Psoas muscle (tissue), 8 donors: Measurements from ENCODE around the gene POM121. TPM values are rescaled to one million over a fixed set of nuclear protein-coding genes. Genes with fewer than 3 reads are reported as not detected.
A peak's percentile ranks its signal among the peaks of the same experiment; 100 is the strongest.
"Not testable (repeated sequence)": the region's sequence is repeated elsewhere in the genome, so short reads cannot be mapped to it uniquely, and the experiment has no call there.

Source experiments
- ATAC-seq, 4 donors: fragments of 200-7000 bp; cut with Tn5 transposase; one replicate each; pipeline ENCODE4 v1.9.1; 2020; ENCODE audit warnings: moderate library complexity in 3 of 4, mild to moderate bottlenecking in 2 of 4
- DNase-seq, 2 donors: peaks; one replicate each; pipeline ENCODE4 v3.0.0-alpha.2; 2020
- H3K27ac ChIP-seq: fragments of 200-600 bp; one replicate; pipeline ENCODE4 v1.8.0; 2022
- H3K27me3 ChIP-seq, 3 donors: fragments of 200-600 bp in 1 of 3; one replicate each; pipeline versions ENCODE4 v1.6.1 to v1.8.0; 2013 to 2022; ENCODE audit warnings: low read length in 2 of 3, mild to moderate bottlenecking in 2 of 3, moderate library complexity in 1 of 3; ENCODE audit not compliant: insufficient read depth in 3 of 3
- H3K36me3 ChIP-seq, 2 donors: fragments of 200-600 bp in 1 of 2; one replicate each; pipeline versions ENCODE4 v1.6.1 to v1.8.0; 2013 to 2022; ENCODE audit warnings: low read depth in 1 of 2, mild to moderate bottlenecking in 1 of 2, moderate library complexity in 1 of 2; ENCODE audit not compliant: insufficient read depth in 1 of 2
- H3K4me1 ChIP-seq: fragments of 200-600 bp; one replicate; pipeline ENCODE4 v1.8.0; 2022
- H3K4me3 ChIP-seq: fragments of 200-600 bp; one replicate; pipeline ENCODE4 v1.8.0; 2022; ENCODE audit warnings: mild to moderate bottlenecking
- H3K9me3 ChIP-seq: fragments of 200-600 bp; one replicate; pipeline ENCODE4 v1.8.0; 2022
- WGBS, 3 donors: extraction: QIAGEN DNeasy Blood & Tissue Kit; methylation state at CpG; one replicate each; pipeline versions ENCODE4 v1.1.6 to v1.1.7; 2013; 5-methylcytosine and 5-hydroxymethylcytosine counted together
- intact Hi-C, 2 donors: fragments of 100-400 bp; cut with DNase I; formaldehyde crosslinking; loops; one replicate each; pipeline versions ENCODE4 v1.11.0 to v1.14.2; 2022
- polyA plus RNA-seq, 3 donors: library from polyadenylated mRNA; stranded (reverse); fragments of 200-250 nt; gene quantifications; one replicate each; pipeline ENCODE4 v1.2.3, GENCODE V29; 2013
- total RNA-seq, 4 donors: library from RNA; stranded (reverse); fragmentation: NEBNext Ultra II Directional in 2 of 4; extraction: Animal tissue kit (Norgen Biotek cat#: 25700) in 2 of 4; gene quantifications; one replicate each; pipeline versions ENCODE4 v1.2.1 to v1.2.4, GENCODE V29; 2021 to 2023
- donor health status: healthy with polysubstance abuse.
- donor health status: DM: no; HTN: no; CAD: no; lungs with moderate emphysema.
- donor health status: Bipolar disorder and iron deficiency.
- donor health status: healthy.
- donor health status: DM: yes; HTN: yes; CAD: no.
- donor health status: DM: no; HTN: no; CAD: no.
- donor health status: DM: no; HTN: no; CAD: no.
- donor health status: DM: yes; HTN: yes; CAD: no.

POM121 gene
- total and polyA plus RNA-seq, 7 donors, result 8.0 to 28.1 (median 18.0) TPM

DNA sequence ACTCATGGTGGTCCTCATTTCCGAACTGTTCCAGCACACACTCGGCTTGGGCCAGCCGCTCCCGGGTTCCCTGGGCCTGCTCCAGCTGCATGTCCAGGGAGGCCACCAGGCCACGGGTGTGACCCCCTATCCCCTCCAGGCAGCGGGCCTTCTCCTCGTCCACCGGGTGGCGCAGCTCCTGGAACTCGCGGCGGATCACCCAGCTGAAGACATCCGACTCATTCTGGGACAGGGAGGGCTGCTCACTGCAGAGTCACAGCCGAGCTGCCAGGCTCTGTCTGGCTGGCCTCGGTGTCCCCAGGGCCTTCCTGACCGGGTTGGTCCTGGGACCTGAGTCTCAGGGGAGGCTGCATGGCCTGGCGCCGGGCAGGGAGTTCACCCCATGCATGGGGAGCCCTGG lies 35.1 kb downstream of the POM121 start:
- H3K4me1 ChIP-seq, DNase-seq, H3K4me3 ChIP-seq, intact Hi-C loops, H3K27ac ChIP-seq, H3K36me3 ChIP-seq, H3K9me3 ChIP-seq, H3K27me3 ChIP-seq: not testable (repeated sequence)
- ATAC-seq, result peak; percentile 27 to 71 (median 59)
- WGBS, 3 donors, result 49 to 86% (median 69%) methylated on average over 1 to 4 of the region's 18 CpGs

DNA sequence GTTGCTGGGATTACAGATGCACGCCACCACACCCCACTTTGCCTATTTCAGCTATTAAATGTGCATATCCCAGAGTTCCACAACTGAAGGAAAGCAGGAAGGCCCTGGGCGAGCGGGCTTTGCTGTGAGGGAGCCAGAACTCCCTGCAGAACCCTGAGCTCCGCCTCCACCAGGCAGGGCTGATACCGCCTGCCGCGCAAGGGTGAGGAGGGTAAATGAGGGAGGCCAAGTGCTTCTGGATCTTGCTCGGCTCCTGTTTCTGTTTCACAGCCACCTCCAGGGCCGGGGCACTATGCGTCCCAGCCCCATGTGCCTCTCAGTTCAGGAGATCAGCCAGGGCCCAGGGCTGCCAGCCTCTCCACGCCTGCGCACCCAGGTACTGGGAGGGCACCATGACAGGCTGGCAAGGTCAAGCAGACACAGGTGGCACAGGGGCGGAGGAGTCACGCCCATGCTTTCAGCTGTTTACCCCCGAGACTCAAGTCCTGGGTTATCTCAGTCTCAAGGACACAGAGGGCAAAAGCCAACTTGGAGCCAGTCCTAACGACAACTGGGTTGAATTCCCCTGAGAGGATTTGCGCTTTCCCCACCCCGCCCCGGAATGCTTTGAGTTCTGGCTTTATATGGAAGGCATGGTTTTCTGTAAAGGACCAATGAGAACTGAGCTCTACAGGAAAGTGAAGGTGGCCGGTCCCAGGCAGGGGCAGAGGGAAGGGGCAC lies 35.9 kb downstream of the POM121 start:
- no CpG with 5 or more reads among the region's 20 CpGs for WGBS, 3 donors
- H3K4me1 ChIP-seq, H3K27ac ChIP-seq, H3K9me3 ChIP-seq, H3K4me3 ChIP-seq, DNase-seq, H3K36me3 ChIP-seq, intact Hi-C loops, H3K27me3 ChIP-seq: not testable (repeated sequence)
- ATAC-seq, result peak; percentile 86 to 89 (median 86)

GRCh38 chr7:72961346-72961650 lies 36.4 kb downstream of the POM121 start:
- H3K9me3 ChIP-seq, H3K27me3 ChIP-seq, intact Hi-C loops, DNase-seq, H3K27ac ChIP-seq, H3K36me3 ChIP-seq, H3K4me3 ChIP-seq, H3K4me1 ChIP-seq: not testable (repeated sequence)
- ATAC-seq, result peak; percentile 29 to 56 (median 38)
- WGBS, 3 donors, result no CpG with 5 or more reads among the region's 9 CpGs

GRCh38 chr7:72963056-72963455 lies 38.2 kb downstream of the POM121 start:
- 66 to 77% (median 69%) methylated on average over 2 to 4 of the region's 8 CpGs for WGBS, 3 donors
- H3K4me1 ChIP-seq, H3K27ac ChIP-seq, DNase-seq, ATAC-seq, H3K27me3 ChIP-seq, H3K9me3 ChIP-seq, intact Hi-C loops, H3K36me3 ChIP-seq, H3K4me3 ChIP-seq: not testable (repeated sequence)

GRCh38 chr7:72965186-72965975 lies 40.5 kb downstream of the POM121 start:
- H3K9me3 ChIP-seq, H3K27ac ChIP-seq, H3K4me1 ChIP-seq, intact Hi-C loops, ATAC-seq, H3K36me3 ChIP-seq, DNase-seq, H3K27me3 ChIP-seq, H3K4me3 ChIP-seq: not testable (repeated sequence)
- no CpG with 5 or more reads among the region's 31 CpGs for WGBS, 3 donors

- H3K27me3 ChIP-seq, H3K27ac ChIP-seq, H3K9me3 ChIP-seq, H3K4me3 ChIP-seq, H3K36me3 ChIP-seq, H3K4me1 ChIP-seq, intact Hi-C loops: not testable (repeated sequence)
- WGBS, 3 donors, result 79 to 94% (median 81%) methylated on average over 2 of the region's 3 CpGs
- ATAC-seq (peak in 1 of 4 donors; percentile 22), DNase-seq (peak; percentile 7 to 35)
Measured at GRCh38 chr7:72966892-72967291, 42.0 kb downstream of the POM121 start.

- DNase-seq (peak; percentile 2 to 22), ATAC-seq (peak in 3 of 4 donors; percentile 29 to 45 (median 30))
- H3K4me3 ChIP-seq, H3K36me3 ChIP-seq, H3K9me3 ChIP-seq, H3K27me3 ChIP-seq, H3K27ac ChIP-seq, intact Hi-C loops, H3K4me1 ChIP-seq: not testable (repeated sequence)
- 33 to 63% (median 59%) methylated on average over 5 to 11 of the region's 36 CpGs for WGBS, 3 donors
Measured at GRCh38 chr7:72968980-72969516, 44.2 kb downstream of the POM121 start, which contains the start of gene TRIM74. TSS of gene TRIM74 (minus strand) at chr7:72969466. CDS start at chr7:72966157, 3,309 bp downstream.

DNA sequence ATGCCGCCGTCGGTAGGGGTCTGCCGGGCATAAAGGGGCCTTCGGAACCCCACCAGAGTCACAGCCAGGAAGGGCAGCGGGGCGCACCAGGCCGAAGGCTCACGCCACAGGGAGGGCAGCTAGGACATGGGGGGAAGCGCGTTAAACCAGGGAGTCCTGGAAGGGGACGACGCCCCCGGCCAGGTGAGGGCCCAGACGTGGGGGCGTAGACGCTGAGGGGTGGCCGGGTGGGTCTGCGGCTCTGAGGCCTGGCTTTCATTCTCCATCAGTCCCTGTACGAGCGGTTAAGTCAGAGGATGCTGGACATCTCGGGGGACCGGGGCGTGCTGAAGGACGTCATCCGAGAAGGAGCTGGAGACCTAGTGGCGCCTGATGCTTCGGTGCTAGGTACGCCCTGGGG lies 44.8 kb downstream of the POM121 start:
- H3K27ac ChIP-seq, H3K4me1 ChIP-seq, H3K9me3 ChIP-seq, H3K27me3 ChIP-seq, intact Hi-C loops, H3K36me3 ChIP-seq, H3K4me3 ChIP-seq: not testable (repeated sequence)
- ATAC-seq, result peak in 2 of 4 donors; percentile 7 to 13
- WGBS, 3 donors, result 41 to 48% methylated on average over 8 to 18 of the region's 29 CpGs; no CpG with 5 or more reads in 1 of the 3 donors
- peak; percentile 4 to 7 for DNase-seq

- H3K4me1 ChIP-seq, DNase-seq, H3K9me3 ChIP-seq, H3K27ac ChIP-seq, ATAC-seq, H3K36me3 ChIP-seq, intact Hi-C loops, H3K4me3 ChIP-seq, H3K27me3 ChIP-seq: not testable (repeated sequence)
- WGBS, 3 donors, result no CpG with 5 or more reads among the region's 6 CpGs
Measured at GRCh38 chr7:72971505-72971904, 46.6 kb downstream of the POM121 start.

- 83 to 92% (median 84%) methylated on average over 2 to 4 of the region's 7 CpGs for WGBS, 3 donors
- intact Hi-C loops, DNase-seq, H3K27me3 ChIP-seq, H3K36me3 ChIP-seq, H3K4me1 ChIP-seq, H3K27ac ChIP-seq, H3K9me3 ChIP-seq, H3K4me3 ChIP-seq: not testable (repeated sequence)
- peak in 1 of 4 donors; percentile 12 for ATAC-seq
Measured at GRCh38 chr7:72974781-72975180, 49.9 kb downstream of the POM121 start.

- H3K27me3 ChIP-seq, intact Hi-C loops, H3K9me3 ChIP-seq, H3K27ac ChIP-seq, H3K36me3 ChIP-seq, H3K4me3 ChIP-seq, H3K4me1 ChIP-seq: not testable (repeated sequence)
- ATAC-seq (peak in 2 of 4 donors; percentile 18 to 20), DNase-seq (peak; percentile 16 to 43)
- WGBS, 3 donors, result 83 to 92% (median 90%) methylated on average over 7 to 12 of the region's 55 CpGs
Measured at GRCh38 chr7:72975656-72976286, 50.9 kb downstream of the POM121 start.
